ENCODE results near the gene SMAP1.

The SMAP1 gene

DNA sequence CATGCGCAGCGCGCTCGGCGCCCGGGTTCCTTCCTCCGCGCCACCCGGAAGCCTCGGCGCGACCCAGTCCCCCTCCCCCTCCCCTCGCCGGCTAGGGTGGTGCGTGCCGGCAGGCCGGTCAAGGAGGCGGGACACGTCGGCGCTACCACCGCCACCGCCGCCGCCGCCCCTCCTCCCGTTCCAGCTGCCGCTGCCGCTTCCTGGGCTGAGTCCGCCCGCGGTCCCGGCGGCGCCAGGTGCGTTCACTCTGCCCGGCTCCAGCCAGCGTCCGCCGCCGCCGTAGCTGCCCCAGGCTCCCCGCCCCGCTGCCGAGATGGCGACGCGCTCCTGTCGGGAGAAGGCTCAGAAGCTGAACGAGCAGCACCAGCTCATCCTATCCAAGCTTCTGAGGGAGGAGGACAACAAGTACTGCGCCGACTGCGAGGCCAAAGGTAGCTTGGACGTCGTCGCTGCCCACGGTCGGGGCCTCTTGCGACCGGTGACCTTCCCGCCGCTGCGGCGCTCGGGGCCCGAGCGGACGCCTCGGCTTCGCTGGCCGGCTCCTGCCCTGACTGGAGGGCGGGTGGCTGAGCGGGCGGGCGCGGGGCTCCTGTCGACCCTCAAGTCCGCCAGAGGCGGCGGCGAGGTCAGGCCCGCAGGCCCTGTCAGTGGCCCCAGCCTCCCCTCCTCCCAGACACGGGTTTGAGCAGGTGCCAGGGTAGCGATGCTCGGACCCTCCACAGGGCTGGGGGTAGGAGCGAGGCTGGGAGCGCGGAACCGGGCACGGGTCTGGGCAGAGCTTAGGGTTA, at the start of gene SMAP1:
Gene SMAP1 (plus strand): TSS at position 173 of the 788 bp plus-strand sequence. CDS start 141 bp downstream, at position 314.
- DNase-seq = peak; percentile 94

DNA sequence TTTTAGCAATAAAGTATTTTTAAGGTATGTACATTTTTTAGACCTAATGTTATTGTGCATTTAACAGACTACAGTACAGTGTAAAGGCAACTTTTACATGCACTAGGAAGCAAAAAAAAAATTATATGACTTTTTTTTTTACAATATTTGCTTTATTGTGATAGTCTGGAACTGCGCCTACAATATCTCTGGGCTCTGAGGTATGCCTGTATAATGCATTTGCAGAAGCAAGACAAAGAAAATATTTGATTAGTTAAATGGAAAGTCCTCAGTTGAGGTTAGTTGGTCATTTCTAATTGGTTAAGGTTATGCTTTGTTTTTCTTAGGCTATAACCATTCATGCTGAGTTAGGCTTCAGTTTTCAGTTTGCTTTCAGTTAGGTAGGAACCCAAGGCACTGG, 46.9 kb upstream of the SMAP1 start:
- no peak for DNase-seq

DNA sequence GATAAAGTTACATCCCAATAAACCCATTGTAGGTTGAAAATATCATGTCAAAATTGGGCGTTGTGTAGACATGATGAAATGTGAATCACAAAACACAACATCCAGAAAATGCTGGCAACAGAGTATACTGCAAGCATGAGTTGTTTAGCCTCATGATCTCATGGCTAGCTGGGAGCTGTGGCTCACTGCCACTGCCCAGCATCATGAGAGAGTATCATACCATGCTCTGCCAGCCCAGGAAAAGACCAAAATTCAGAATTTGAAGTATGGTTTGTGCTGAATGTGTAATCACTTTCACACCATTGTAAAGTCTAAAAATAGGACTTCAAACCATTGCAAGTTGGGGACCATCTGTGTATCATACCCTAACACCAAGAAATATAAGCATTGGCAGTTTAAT, 45.2 kb upstream of the SMAP1 start:
- no peak for DNase-seq

DNA sequence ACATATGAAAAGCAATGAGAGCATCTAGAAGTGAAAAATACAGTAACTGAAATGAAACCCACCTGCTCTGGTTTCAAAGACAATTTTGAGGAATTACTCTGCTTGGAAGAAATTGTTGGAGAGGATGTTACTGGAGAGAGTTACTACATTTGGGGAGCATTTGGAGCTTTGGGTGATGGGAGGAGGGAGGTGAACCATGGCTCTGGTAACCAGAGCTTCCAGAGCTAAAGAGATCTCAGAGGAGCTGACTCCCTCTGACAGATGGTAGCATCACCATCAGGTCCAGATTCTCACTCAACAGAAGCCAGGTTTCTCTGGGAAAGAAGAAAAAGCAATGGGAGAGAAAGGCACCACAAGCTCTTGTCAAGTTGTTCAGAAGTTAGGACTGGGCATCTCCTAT, 42.2 kb upstream of the SMAP1 start:
- DNase-seq = no peak

DNA sequence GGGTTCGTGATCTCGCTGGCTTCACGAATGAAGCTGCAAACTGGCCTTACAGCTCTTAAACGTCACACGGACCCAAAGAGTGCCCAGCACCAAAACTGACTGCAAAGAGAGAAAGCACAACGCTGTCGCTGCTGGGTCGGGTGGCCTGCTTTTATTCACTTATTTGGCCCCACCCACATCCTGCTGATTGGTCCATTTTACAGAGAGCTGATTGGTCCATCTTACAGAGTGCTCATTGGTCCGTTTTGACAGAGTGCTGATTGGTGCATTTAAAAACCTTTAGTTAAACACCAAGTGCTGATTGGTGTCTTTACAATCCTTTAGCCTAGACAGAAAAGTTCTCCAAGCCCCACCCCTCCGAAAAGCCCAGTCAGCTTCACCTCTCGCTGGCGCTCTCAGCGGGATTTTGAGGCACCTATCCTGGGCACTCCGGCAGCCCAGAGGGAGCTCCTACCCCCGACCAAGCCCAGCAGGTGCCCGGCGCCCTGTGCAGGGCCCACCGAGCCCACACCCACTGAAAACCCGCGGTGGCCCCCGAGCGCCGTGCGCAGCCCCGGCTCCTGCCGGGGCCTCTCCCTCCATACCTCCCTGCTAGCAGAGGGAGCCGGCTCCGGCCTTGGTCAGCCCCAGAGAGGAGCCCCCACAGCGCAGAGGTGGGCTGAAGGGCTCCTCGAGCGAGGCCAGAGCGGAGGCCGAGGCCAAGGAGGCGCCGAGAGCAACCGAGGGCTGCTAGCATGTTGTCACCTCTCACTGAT, 40.0 kb upstream of the SMAP1 start:
- no peak for DNase-seq

DNA sequence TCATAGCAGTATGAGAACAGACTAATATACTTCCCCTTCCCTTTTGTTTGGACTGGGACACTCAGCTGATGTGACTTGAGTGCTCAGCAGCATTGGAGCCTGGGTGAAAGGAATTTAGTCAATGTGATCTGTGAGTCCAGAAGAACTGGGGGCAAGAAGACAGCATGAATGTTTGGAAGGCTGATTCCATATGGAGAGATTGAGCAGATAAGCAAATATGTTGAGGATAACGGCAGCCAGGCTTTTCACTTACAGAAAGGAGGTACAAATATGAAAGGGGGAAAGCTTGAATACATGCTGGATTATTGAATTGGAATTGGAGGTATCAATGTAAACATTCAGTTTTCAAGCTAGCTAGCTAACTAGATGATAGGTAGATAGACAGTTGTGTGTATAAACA, 37.8 kb upstream of the SMAP1 start:
- DNase-seq = no peak

DNA sequence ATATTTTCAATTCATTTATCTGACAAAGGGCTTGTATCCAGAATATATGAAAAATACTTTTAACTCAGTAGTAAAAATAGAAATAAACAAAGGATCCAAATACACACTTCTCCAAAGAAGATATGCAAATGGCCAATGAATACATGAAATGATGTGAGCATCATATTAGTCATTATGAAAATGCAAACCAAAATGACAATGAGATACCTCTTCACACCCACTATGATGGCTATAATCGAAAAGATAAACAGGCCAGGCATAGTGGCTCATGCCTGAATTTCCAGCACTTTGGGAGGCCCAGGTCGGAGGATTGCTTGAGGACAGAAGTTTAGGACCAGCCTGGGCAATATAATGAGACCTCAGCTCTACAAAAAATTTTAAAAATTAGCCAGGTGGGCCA, 33.8 kb upstream of the SMAP1 start:
- DNase-seq = no peak

DNA sequence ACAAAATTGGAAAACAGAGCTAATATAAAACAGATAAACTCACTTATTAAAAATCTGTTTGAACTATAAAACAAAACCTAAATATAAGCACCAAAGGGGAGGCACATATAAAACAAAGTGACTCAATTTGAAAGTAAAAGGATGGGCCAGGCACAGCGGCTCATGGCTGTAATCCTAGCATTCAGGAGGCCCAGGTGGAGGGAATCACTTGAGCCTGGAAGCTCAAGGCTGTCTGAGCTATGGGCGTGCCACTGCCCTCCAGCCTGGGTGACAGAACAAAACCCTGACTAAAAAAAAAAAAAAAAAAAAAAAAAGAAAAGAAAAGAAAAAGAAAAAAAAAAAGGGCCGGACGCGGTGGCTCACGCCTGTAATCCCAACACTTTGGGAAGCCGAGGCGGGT, 31.1 kb upstream of the SMAP1 start:
- no peak for DNase-seq

DNA sequence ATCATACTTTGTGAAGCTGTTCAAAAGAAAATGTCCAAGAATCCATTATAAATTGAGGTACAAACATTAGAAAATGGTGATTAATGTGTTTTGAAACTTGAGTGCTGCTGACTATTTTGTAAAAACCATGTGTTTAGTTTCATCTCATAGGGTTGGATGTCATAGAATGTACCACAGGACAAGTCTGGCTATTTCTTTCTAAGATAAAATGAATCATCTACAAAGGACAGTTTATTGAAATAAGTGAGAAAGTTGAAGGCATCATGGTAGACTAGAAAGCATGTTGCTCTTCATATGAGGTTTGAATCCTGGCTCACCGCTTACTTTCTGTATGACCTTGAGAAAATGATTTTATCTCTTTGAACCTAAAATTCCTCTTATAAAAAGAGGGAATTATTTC, 29.2 kb upstream of the SMAP1 start:
- DNase-seq = no peak

DNA sequence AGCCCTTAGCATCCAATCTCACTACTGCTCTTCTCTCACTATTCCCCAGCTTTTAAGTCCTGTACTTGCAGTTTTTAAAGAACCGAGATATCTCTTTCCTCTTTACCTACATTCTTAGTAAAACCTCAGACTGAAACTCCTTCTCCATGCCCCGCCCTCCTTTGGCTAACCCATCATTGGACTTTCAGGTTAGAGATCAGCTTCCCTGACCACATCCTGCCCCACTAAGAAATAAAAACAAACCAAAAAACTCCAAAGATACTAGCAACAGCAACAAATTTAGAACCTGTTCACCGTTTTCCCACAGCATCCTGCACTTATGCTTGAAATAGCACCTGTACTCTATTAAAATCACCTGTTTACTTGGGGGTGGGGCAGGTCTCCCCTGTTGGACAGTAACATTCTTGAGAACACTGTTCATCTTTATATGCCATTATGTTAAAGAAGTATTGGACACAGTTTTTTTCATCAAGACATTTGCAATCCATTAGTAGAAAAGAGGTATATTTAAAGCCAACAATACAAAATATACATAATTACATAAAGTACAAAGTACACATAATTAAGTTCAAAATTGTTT, 16.3 kb upstream of the SMAP1 start:
- peak; percentile 55 for DNase-seq

DNA sequence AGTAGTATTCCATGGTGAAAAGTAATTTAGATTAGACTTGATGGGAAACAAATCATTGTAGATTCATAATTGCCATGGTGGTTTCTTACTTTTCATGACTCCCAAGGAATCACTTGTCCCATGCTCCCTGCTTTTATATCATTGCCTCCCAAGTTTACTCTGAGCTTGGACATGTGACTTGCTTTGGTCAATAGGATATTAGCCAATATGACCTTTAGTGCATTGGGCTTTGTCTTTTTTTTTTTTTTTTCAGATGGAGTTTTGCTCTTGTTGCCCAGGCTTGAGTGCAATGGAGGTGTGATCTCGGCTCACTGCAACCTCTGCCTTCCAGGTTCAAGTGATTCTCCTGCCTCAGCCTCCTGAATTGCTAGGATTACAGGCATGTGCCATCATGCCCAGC, 15.5 kb upstream of the SMAP1 start:
- DNase-seq = no peak

DNA sequence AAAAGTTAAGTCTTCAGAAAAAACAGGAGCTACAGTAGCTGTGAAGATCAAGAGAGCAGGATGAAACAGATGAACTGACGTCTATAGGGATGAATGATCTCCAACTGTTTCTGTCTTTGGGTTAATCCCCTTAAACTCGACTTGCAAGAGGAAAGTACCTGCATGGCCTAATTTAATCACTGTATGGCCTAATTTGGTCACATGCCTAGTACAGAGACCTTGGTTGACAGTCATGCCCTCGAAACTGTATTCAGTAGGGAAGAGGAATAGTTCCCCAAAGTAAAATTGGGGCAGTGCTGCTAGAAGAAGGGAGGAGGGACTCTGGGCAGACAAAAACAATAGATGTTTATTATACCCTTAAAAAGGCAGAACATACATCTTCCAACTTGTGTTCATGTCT, 10.0 kb upstream of the SMAP1 start:
- DNase-seq = no peak

DNA sequence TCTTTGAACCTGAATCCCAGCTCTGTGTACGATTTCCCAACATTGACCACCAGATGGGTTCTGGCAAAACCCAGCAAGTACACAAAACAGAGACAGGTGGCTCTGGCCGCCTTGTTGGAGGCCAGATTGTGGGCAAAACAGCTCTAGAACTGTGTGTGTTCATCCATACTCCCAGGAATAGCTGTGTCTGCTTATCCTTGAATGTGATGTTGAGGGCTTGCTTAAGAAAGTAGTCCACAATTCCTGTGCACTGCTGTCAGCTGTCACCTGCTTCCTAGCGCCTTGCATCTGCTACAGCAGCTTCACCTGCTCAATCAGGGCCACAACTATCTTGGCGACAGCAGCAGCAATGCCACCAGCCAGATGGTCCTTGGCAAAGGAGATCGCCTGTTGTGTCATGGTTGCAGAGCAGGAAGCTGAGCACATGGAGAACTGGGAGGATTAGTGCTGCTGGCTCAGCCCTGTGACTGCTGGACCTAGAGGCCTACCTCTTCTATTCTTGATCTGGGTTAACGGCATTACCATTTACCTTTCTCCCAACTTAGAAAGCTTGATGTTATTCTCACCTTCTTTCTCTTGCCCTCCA, 3.7 kb upstream of the SMAP1 start:
- DNase-seq = no peak

DNA sequence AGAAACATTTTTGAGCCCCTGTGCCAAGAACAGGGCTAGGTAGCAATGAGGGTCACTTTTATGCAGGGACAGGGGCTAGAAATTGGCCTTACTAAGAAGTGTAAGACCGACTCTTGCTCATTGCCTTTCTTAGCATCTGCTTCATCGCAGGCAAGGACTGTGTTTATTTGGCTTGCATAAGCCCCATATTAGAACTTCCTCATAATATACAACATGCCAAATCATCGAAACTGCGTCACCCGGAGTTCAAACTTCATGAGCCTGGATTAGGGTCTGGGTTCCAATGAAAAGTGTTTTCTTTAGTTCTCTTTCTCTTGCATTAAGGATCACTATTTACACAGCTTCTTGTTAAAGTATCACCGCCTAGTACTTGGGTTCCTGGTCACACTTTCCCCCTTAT, 977 bp upstream of the SMAP1 start:
- DNase-seq = no peak

DNA sequence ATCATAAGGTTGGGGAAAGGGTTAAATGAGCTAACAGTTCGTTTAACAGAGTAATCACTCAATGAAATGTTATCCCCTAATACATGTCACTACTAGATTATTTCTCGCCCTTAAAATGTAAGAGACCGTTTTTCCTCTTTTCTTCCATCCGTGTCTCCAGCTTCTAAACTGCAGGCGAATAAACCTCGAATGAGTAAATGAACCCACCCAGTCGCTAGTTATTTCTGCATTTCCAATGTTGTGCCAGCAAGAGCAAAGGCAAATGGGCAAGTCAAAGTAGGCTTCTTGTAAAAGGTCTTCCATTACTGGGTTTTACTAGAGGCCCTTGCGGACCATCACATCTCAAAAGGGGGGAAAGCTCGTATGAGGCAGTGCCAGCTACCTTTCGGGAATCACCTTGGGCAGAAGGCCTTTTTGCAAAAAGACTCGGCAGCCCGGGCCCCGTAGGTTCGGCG, 400 bp upstream of the SMAP1 start:
- DNase-seq = no peak

DNA sequence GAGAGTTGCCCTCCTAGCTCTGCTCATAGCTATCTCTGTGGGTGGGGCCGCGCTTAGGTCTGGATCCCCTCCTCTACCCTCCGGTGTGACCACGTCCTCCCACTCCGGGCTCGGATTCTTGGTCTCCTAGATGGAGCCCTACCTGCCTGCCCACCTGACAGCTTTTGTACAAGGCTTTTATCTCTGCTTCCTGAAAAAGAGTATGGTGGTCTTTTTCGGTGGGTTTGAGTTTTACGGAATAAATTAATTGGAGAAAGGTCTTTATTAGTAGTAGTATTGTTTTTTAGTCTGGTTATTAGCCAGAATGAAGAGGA, 773 bp downstream of the SMAP1 start:
- peak; percentile 58 for DNase-seq

DNA sequence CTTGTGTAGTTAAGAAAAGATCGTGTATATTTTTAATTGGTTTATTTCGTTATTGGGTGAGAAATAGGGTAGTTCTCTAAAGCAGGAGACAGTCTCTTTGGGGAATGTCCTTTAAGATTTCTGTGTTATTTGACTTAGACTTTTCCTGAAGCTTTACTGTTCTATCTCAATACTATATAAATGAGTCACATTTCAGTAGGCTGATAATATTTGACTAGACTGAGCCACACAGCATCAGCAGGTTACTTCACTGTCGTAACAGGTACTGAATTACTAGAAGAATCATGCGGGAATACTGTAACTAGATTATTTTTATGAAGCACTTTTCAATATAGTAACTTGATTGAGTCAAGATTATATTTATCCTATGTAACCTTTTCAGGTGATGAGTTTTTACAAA, 1.4 kb downstream of the SMAP1 start:
- DNase-seq = peak; percentile 32

DNA sequence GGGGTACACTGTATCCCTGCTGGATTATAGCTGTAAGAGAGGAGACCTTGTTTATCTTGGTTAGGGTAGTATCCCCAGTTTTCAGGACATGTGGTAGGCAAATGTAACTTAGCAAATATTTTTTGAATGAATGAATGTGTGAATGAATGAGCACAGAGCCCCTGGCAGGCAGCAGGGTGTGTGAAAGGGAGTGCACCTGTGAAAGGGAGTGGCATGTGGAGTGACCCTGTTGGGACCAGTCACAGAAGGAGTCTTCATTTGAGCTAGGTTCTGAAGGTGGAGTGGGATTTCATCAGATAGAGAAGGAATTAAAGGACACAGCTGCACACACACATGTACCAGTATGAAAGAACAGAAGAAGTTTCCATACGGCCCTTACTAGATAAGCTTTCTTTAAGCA, 4.9 kb downstream of the SMAP1 start:
- DNase-seq = no peak

DNA sequence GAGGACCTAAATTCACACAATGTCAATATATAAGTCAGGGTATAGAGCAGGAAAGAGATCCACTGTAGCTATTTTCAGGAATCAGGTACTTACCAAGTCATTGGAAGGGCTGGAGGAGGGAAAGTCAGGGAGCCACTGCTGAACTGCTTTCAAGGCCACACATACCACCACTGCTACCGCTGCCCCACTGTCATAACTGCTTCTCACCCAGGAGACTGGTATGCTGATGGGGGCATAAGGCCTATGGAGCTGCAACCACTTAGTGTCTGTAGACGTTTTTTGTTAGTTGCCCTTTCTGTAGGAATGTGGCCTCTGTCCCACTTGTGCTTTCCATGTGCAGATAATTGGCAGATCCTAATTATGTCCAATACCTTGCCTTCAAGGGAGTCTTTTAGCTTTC, 5.4 kb downstream of the SMAP1 start:
- DNase-seq = peak; percentile 48

DNA sequence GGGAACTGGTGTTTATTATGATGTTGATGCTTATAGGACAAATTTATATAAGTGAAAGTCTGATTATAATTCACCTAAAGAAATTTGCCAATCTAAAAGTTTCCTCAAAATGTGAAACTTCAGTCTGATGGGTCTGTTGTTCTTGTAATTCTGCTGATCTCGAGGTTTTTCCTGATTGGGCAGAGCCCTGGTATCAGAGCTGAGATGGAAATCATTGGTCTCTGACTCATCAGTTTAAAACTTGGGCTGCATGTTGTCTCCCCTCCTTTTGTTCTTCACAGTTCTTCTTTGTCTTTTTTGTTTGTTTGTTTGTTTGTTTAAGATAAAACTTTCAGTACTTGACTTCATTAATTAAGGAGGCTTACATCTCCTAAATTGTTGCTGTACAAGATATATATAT, 5.9 kb downstream of the SMAP1 start:
- DNase-seq = peak; percentile 63

DNA sequence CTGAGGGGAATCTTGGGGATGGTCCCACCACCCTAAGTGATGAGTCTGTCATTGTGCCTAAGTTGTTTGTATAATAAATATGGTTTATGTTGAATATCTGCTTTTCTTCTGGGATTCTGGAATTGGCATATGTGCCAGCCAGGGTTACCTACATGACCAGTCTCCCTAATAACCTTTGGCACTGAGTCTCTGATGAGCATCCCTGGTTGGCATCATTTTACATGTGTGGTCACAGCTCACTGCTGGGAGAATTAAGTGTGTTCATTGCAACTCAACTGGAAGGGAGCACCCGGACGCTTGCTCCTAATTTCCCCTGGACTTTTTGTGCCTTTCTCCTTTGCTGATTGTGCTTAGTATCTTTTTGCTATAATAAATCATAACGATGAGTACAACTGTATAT, 8.1 kb downstream of the SMAP1 start:
- no peak for DNase-seq

DNA sequence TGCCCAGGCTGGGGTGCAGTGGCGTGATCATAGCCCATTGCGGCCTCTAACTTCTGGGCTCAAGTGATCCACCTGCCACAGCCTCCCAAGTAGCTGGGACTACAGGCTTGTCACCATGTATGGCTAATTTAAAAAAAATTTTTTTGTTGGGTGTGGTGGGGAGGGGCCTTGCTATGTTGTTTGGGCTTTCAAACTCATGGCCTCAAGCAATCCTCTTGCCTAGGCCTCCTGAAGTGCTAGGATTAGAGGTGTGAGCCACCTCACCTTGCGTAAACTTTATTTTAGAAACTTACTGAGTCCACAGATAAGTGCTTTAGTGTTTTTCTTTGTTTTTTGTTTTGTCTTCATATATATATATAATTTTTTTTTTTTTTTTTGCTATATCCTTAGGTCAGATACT, 9.1 kb downstream of the SMAP1 start:
- DNase-seq = no peak

DNA sequence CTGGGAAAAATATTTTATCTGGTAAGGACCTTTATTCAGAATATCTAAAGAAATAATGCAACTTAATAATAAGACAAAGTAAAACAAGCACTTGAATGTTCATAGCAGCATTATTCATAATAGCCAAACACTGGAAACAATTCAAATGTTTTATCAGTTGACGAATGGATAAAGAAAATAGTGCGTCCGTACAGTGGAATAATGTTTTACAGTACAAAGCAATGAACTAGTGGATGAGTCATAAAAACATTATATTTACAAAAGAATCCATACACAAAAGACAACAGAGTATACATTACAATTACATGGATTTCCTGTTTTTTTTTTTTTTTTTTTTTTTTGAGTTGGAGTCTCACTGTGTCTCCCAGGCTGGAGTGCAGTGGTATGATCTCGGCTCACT, 12.7 kb downstream of the SMAP1 start:
- DNase-seq = no peak

All from OCI-M1 (cell line).